HG02759 (cell line): Measurements from ENCODE around the gene KCNH5.

Experiments used
- ATAC-seq: cut with Tn5 transposase; IDR thresholded peaks from one replicate; pipeline ENCODE4 v1.9.1; 2021; ENCODE audit warnings: mild to moderate bottlenecking, moderate library complexity; ENCODE audit not compliant: unreplicated experiment

KCNH5 gene, protein sequence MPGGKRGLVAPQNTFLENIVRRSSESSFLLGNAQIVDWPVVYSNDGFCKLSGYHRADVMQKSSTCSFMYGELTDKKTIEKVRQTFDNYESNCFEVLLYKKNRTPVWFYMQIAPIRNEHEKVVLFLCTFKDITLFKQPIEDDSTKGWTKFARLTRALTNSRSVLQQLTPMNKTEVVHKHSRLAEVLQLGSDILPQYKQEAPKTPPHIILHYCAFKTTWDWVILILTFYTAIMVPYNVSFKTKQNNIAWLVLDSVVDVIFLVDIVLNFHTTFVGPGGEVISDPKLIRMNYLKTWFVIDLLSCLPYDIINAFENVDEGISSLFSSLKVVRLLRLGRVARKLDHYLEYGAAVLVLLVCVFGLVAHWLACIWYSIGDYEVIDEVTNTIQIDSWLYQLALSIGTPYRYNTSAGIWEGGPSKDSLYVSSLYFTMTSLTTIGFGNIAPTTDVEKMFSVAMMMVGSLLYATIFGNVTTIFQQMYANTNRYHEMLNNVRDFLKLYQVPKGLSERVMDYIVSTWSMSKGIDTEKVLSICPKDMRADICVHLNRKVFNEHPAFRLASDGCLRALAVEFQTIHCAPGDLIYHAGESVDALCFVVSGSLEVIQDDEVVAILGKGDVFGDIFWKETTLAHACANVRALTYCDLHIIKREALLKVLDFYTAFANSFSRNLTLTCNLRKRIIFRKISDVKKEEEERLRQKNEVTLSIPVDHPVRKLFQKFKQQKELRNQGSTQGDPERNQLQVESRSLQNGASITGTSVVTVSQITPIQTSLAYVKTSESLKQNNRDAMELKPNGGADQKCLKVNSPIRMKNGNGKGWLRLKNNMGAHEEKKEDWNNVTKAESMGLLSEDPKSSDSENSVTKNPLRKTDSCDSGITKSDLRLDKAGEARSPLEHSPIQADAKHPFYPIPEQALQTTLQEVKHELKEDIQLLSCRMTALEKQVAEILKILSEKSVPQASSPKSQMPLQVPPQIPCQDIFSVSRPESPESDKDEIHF

GRCh38 chr14:63045234-63045611 is at the start of gene KCNH5:
Gene KCNH5 (minus strand): TSS chr14:63045458. CDS start chr14:63045186, 272 bp downstream.
- ATAC-seq = peak; percentile 80

- no peak for ATAC-seq
Observed at GRCh38 chr14:63091394-63091996, 46.2 kb upstream of the KCNH5 start.

GRCh38 chr14:63088865-63089264 is 43.6 kb upstream of the KCNH5 start:
- ATAC-seq = no peak

- no peak for ATAC-seq
Observed at GRCh38 chr14:63078569-63078968, 33.3 kb upstream of the KCNH5 start.

- no peak for ATAC-seq
Observed at GRCh38 chr14:63076488-63076887, 31.2 kb upstream of the KCNH5 start.

- no peak for ATAC-seq
Observed at GRCh38 chr14:63055631-63056030, 10.4 kb upstream of the KCNH5 start.

GRCh38 chr14:63051992-63052391 is 6.7 kb upstream of the KCNH5 start:
- ATAC-seq = no peak

GRCh38 chr14:63051301-63051700 is 6.0 kb upstream of the KCNH5 start:
- ATAC-seq = no peak

DNA sequence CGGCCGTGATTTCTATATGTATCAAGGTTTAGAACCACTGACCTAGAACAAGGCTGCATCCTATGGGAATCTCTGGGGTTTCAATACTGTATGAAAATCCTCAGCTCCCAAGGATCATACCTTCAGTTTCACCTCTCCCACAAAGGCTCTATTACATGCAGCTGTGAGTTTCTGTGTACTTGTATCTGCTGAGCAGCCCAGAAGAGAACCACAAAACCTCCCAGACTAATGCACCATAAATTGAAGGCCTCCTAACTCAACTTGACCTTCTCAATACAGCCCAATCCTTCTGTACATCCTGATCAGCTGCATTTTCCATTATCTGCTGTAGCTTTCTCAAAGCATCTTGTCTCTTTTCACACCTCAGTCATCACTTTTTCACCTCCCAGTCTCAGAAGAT is 5.4 kb upstream of the KCNH5 start:
- ATAC-seq = no peak

DNA sequence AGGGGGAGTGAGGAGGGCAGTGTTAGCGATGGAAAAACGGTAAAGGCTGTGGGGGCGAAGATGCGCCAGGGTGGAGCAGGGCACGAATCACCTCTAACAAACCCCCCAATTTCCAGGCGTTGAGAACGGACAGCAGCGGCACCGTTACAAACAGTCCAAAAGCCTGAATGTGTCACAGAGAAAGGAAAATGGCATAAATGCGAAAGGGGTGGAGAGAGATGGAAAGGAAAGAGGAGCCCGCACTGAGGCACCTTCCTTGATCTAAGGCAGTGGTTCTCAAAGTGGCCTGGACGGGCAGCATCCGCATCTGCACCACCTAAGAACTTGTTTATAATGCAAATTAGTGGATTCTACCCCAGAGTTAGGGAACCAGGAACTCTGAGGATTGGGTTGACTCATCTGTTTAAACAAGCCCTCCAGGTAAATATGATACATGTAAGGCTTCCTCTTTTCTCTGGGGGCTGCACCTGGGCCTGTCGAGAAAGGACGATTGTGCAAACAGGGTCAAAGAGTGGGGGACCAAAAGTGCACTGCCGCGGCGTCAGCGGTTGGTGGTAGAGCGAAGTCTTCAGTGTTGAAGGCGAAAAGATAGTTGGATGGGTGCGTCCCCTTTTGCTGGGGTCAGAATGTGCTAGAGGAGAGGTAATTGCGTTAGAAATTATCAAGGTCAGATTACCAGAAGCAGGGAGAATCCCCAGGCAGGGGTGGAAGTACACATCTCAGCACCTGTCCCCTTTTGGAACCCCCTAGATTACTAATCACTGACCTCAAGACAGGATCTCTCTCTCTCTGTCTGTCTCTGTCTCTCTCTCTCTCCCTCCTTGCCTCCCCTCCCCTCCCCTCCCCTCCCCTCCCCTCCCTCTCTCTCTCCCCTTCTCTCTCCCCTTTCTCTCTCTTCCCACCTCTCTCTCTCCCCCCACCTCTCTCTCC is 1.3 kb upstream of the KCNH5 start:
- no peak for ATAC-seq

DNA sequence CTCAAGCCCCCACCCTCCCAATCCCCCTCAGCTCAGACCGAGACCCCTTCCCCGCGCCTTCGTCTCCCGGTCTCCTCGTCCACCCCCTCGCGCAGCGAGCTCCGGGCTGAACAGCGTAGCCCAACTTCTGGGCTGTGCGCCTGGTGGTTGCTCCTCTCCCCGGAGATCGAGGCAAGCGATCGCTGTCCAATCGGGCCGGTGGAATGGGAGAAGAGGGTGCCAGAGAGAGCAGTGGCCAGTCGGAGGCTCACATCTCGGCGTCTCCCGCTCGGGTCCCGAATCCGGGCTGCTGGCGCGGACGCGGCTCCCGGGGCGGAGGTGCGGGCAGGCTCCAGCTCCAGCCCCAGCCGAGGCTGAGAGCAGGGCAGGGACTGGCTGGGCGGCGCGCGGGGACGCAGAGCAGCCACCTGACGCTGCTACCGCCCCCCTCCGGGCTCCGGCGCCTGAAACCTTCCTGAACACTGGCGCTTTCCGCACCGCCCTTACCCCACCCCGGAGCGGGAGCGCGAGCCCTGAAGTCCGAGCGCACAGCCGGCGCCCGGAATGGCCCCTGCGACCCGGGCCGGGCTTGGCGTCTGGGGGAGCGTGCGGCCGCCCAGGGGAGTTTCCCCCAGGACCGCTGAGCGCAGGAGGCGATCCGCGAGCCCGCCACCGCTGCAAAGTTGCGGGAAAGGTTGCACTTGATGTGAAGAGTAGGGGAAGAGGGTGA is 508 bp upstream of the KCNH5 start:
- ATAC-seq = peak; percentile 46

DNA sequence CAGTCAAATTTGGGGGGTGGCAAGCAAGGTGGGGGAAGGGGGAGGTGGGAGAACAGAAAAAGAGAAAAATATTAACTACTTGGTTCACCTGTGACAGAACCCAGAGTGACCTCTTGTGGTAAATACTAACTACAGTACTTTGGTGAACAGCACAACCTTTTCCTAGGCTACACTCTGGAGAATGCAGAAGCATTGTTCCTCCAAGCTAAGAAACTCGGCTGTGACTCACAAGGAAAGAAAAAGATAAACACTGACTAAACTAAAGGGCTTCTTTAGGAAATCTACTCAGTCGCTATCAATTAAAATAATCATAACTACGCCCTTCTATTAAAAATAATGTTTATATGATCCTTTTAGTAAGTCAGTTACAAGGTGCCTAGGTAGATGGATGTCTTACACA is 5.4 kb downstream of the KCNH5 start:
- no peak for ATAC-seq

DNA sequence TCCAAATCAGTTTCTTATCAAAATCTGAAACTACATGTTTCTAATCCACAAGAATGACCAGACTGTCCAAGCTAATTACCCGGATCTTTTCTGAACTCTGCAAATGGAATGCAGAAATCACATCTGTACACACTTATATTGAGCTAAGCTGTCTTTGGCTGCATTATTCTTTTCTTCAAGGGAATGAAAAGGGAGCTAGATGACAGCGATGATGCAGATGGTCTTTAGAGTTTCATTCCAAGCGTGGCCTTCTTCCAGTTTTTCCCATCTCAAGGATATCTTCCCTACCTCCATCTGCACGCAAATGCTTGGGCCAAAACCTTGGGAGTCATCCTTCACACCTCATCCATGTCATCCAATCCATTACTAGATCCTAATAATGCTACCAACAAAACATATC is 12.6 kb downstream of the KCNH5 start:
- no peak for ATAC-seq

- no peak for ATAC-seq
Observed at GRCh38 chr14:63032076-63032475, 13.2 kb downstream of the KCNH5 start.

GRCh38 chr14:63030113-63030512 is 15.1 kb downstream of the KCNH5 start:
- ATAC-seq = no peak

DNA sequence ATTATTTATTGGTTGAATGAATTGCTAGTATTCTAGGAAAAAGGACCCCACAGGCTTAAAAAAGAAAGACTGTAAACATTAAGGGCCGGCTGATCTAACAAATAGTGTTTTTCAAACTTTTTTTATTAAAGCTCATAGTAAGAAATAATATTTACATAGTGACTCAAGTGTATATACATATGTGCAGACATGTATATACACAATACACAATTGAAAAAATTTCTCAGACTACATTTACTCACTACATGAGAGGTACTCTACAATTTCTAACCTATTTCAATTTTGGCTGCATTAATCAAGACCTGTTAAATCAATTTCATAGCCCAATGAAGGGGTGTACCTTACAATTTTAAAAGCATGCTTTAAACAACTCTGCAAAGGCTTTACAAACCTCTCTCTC is 17.5 kb downstream of the KCNH5 start:
- no peak for ATAC-seq

- no peak for ATAC-seq
Observed at GRCh38 chr14:63026491-63026890, 18.8 kb downstream of the KCNH5 start.

GRCh38 chr14:63014621-63015020 is 30.6 kb downstream of the KCNH5 start:
- ATAC-seq = no peak

DNA sequence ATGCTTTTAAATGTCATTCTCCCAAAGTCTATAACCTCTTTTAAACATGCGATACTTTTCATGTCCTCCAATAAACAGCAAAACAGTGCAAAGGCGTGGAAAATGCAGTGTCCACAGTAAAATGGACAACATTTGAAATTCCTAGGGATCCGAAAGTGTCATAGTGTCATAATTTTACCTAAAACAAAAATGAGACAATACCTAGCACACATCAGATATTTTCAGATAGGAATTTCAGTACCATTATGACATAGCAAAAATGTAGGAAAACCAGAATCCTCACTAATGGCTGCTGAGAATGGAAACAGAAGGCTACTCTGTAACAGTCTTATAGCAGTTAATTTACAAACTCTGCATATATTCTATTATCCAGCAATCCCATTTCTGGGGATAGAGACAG is 33.1 kb downstream of the KCNH5 start:
- no peak for ATAC-seq

GRCh38 chr14:63011623-63012022 is 33.6 kb downstream of the KCNH5 start:
- ATAC-seq = no peak
